Hematopoietic multipotent progenitor cell treated with erythropoietin and hydrocortisone succinate and interleukin-3 and kit ligand, for 6 days (in vitro differentiated cells): Measurements from ENCODE around the gene AGER.
"Not testable (repeated sequence)": the region's sequence is repeated elsewhere in the genome, so short reads cannot be mapped to it uniquely, and the experiment has no call there.

Source experiments
- DNase-seq: peaks from one replicate; pipeline ENCODE4 v3.0.0-alpha.2; 2015

Gene AGER

GRCh38 chr6:32146687-32147086 lies 37.4 kb downstream of the AGER start:
- no peak for DNase-seq

- DNase-seq = no peak
These were observed 37.8 kb downstream of the AGER start for GRCh38 chr6:32146287-32146686.

GRCh38 chr6:32144238-32144637 lies 39.8 kb downstream of the AGER start:
- DNase-seq = not testable (repeated sequence)

GRCh38 chr6:32140420-32141046 lies 43.5 kb downstream of the AGER start:
- DNase-seq = peak; percentile 58

- no peak for DNase-seq
These were observed 44.5 kb downstream of the AGER start for GRCh38 chr6:32139590-32139989.

- DNase-seq = no peak
These were observed 46.6 kb downstream of the AGER start for GRCh38 chr6:32137454-32137853.

- DNase-seq = no peak
These were observed 50.3 kb downstream of the AGER start for GRCh38 chr6:32133786-32134185.

- no peak for DNase-seq
These were observed 51.9 kb downstream of the AGER start for GRCh38 chr6:32132110-32132509.

GRCh38 chr6:32131439-32131948 lies 52.6 kb downstream of the AGER start:
- DNase-seq = peak; percentile 94
